Natural killer cell (primary cell): ENCODE results near the gene ARID5A. TPM values are rescaled to one million over a fixed set of nuclear protein-coding genes. Genes with fewer than 3 reads are reported as not detected.
A peak's percentile ranks its signal among the peaks of the same experiment; 100 is the strongest.

Experiments used
- ATAC-seq, 3 donors: fragments of 150-1000 bp in 2 of 3; fragments of 200-7000 bp in 1 of 3; cut with Tn5 transposase; 1 replicate in 1 of 3; 2 replicates in 2 of 3; pipeline ENCODE4 v1.10.0; 2021; ENCODE audit warnings: mild to moderate bottlenecking in 2 of 3, moderate library complexity in 2 of 3
- DNase-seq, 2 donors: peaks; one replicate each; pipeline versions ENCODE4 v3.0.0 to v3.0.0-alpha.2; 2013 to 2021; ENCODE audit warnings: mixed read lengths in 1 of 2
- H3K27ac ChIP-seq: one replicate; pipeline ENCODE4 v1.5.1; 2013; ENCODE audit warnings: mild to moderate bottlenecking, low read length
- H3K27me3 ChIP-seq: one replicate; pipeline ENCODE4 v1.6.1; 2013; ENCODE audit warnings: low read length; ENCODE audit not compliant: control insufficient read depth, insufficient read depth
- H3K36me3 ChIP-seq: one replicate; pipeline ENCODE4 v1.6.1; 2013; ENCODE audit warnings: low read length; ENCODE audit not compliant: control insufficient read depth, insufficient read depth
- H3K4me1 ChIP-seq: one replicate; pipeline ENCODE4 v1.6.1; 2013; ENCODE audit warnings: low read length; ENCODE audit not compliant: control insufficient read depth, insufficient read depth
- H3K4me3 ChIP-seq: one replicate; pipeline ENCODE4 v1.5.1; 2013; ENCODE audit warnings: low read length
- H3K9me3 ChIP-seq: one replicate; pipeline ENCODE4 v1.6.1; 2013; ENCODE audit warnings: low read length; ENCODE audit not compliant: control insufficient read depth, insufficient read depth
- H3K27ac Mint-ChIP-seq, 2 donors: one replicate each; pipeline ENCODE4 v1.8.0; 2022; ENCODE audit warnings: mild to moderate bottlenecking in 2 of 2, mixed read lengths in 2 of 2, moderate library complexity in 1 of 2
- H3K27me3 Mint-ChIP-seq, 2 donors: one replicate each; pipeline ENCODE4 v1.8.0; 2022; ENCODE audit warnings: low read depth in 2 of 2, mixed read lengths in 2 of 2
- H3K36me3 Mint-ChIP-seq: one replicate; pipeline ENCODE4 v1.8.0; 2022; ENCODE audit warnings: mixed read lengths
- H3K4me1 Mint-ChIP-seq, 2 donors: one replicate each; pipeline ENCODE4 v1.8.0; 2022; ENCODE audit warnings: mixed read lengths in 2 of 2
- H3K4me3 Mint-ChIP-seq: one replicate; pipeline ENCODE4 v1.8.0; 2022; ENCODE audit warnings: mild to moderate bottlenecking, moderate library complexity, mixed read lengths
- H3K9me3 Mint-ChIP-seq, 2 donors: one replicate each; pipeline ENCODE4 v1.8.0; 2022; ENCODE audit warnings: mixed read lengths in 2 of 2
- CTCF ChIP-seq: fragments of 200-600 bp; IDR thresholded peaks from one replicate; pipeline ENCODE4 v1.8.0; 2022; ENCODE audit warnings: antibody characterized with exemption
- WGBS: methylation state at CpG from one replicate; pipeline ENCODE4 v1.1.7; 2013; ENCODE audit warnings: missing lambda C conversion rate; ENCODE audit not compliant: insufficient coverage; 5-methylcytosine and 5-hydroxymethylcytosine counted together
- intact Hi-C: fragments of 100-400 bp; cut with micrococcal nuclease; formaldehyde crosslinking; loops from one replicate; pipeline ENCODE4 v1.14.2; 2022
- total RNA-seq, 4 donors: library from RNA; stranded (reverse); fragments of 120-200 nt in 1 of 4; gene quantifications; one replicate each; pipeline versions ENCODE4 v1.2.3 to v1.2.4, GENCODE V29; 2013 to 2022

The ARID5A gene
- total RNA-seq, 3 donors from 2014 or later (not counting 1 experiment from before 2014, with no cell fraction given), result 90.9 to 117 (median 114) TPM

GRCh38 chr2:96529376-96530143 lies 7.0 kb upstream of the ARID5A start:
- H3K4me1 Mint-ChIP-seq, result peaks cover 20 to 38% of the 10 kb centered on the region in 2 donors
- no peak for ATAC-seq
- TF ChIP-seq CTCF, result no peak
- peaks cover 0 to 2% of the 10 kb centered on the region in 2 donors for H3K27me3 Mint-ChIP-seq
- no peak for DNase-seq
- no peaks in the 10 kb centered on the region for H3K9me3 Mint-ChIP-seq
- H3K4me1 ChIP-seq, result peaks cover 55% of the 10 kb centered on the region
- no peaks in the 10 kb centered on the region for H3K36me3 Mint-ChIP-seq
- WGBS, result 92% methylated on average over 9 of the region's 9 CpGs
- H3K27ac Mint-ChIP-seq, result peak overlapping the region in 1 of 2 donors; percentile 31
- intact Hi-C loops, result no loop called here
- no peak overlapping the region for H3K4me3 Mint-ChIP-seq
- H3K27ac ChIP-seq, result no peak overlapping the region
- no peaks in the 10 kb centered on the region for H3K27me3 ChIP-seq
- H3K36me3 ChIP-seq, result no peaks in the 10 kb centered on the region
- H3K4me3 ChIP-seq, result no peak overlapping the region
- no peaks in the 10 kb centered on the region for H3K9me3 ChIP-seq

- Mint-ChIP-seq H3K36me3 (no peaks in the 10 kb centered on the region), H3K27ac (peak overlapping the region in 1 of 2 donors; percentile 7), H3K9me3 (no peaks in the 10 kb centered on the region), H3K4me3 (no peak overlapping the region), H3K27me3 (peaks cover 0 to 2% of the 10 kb centered on the region in 2 donors), H3K4me1 (peaks cover 20 to 38% of the 10 kb centered on the region in 2 donors)
- no peak overlapping the region for H3K27ac ChIP-seq
- DNase-seq (no peak), ATAC-seq (no peak)
- H3K4me1 ChIP-seq, result peaks cover 51% of the 10 kb centered on the region
- H3K27me3 ChIP-seq, result no peaks in the 10 kb centered on the region
- TF ChIP-seq CTCF, result no peak
- WGBS, result 88% methylated on average over 6 of the region's 6 CpGs
- H3K9me3 ChIP-seq, result no peaks in the 10 kb centered on the region
- no peaks in the 10 kb centered on the region for H3K36me3 ChIP-seq
- no peak overlapping the region for H3K4me3 ChIP-seq
- intact Hi-C loops, result no loop called here
Measured at GRCh38 chr2:96530144-96530430, 6.5 kb upstream of the ARID5A start.

- peaks cover 0 to 2% of the 10 kb centered on the region in 2 donors for H3K27me3 Mint-ChIP-seq
- no peak overlapping the region for H3K27ac Mint-ChIP-seq
- no peaks in the 10 kb centered on the region for H3K9me3 Mint-ChIP-seq
- no peaks in the 10 kb centered on the region for H3K36me3 Mint-ChIP-seq
- Histone ChIP-seq H3K9me3 (no peaks in the 10 kb centered on the region), H3K36me3 (no peaks in the 10 kb centered on the region), H3K27me3 (no peaks in the 10 kb centered on the region), H3K4me3 (no peak overlapping the region), H3K4me1 (peaks cover 55% of the 10 kb centered on the region), H3K27ac (no peak overlapping the region)
- DNase-seq (no peak), ATAC-seq (no peak)
- WGBS, result 84% methylated on average over 16 of the region's 16 CpGs
- no peak for TF ChIP-seq CTCF
- peaks cover 26 to 38% of the 10 kb centered on the region in 2 donors for H3K4me1 Mint-ChIP-seq
- H3K4me3 Mint-ChIP-seq, result no peak overlapping the region
- intact Hi-C loops, result no loop called here
Measured at GRCh38 chr2:96530474-96531357, 5.8 kb upstream of the ARID5A start.
